B cell (primary cell): Measurements from ENCODE around the gene NHLRC1.

Experiments used
- EZH2 ChIP-seq: IDR thresholded peaks from 2 replicates; pipeline ENCODE4 v1.6.1; 2012; ENCODE audit warnings: borderline replicate concordance, low read depth, mild to moderate bottlenecking, moderate library complexity, low read length; ENCODE audit not compliant: insufficient read depth, poor library complexity, severe bottlenecking
- TF ChIP-seq, protein P1 (sequence below): fragments of 200-600 bp; IDR thresholded peaks from one replicate; pipeline ENCODE4 v1.8.0; 2022; ENCODE audit warnings: antibody characterized with exemption, mild to moderate bottlenecking

DNA sequence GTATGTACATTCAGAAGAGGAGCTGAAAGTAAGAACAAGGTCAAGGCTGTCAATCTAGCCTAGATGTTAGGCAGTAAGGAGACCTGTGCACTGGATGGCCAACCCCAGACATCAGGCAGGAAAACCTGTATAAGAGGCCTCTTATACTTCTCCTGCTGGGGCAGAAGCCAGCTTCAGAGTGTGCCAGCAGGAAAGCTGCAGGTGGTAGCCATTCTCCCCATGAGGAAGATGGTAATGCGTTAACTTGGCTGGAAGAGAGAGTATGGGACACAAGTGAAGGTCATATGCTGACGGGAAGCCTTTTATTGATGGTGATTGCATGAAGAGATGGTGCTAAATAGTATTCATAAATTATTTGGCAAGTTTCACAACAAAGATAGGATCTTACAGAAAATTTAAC lies 20.6 kb downstream of the NHLRC1 start:
- TF ChIP-seq, protein P1, sequence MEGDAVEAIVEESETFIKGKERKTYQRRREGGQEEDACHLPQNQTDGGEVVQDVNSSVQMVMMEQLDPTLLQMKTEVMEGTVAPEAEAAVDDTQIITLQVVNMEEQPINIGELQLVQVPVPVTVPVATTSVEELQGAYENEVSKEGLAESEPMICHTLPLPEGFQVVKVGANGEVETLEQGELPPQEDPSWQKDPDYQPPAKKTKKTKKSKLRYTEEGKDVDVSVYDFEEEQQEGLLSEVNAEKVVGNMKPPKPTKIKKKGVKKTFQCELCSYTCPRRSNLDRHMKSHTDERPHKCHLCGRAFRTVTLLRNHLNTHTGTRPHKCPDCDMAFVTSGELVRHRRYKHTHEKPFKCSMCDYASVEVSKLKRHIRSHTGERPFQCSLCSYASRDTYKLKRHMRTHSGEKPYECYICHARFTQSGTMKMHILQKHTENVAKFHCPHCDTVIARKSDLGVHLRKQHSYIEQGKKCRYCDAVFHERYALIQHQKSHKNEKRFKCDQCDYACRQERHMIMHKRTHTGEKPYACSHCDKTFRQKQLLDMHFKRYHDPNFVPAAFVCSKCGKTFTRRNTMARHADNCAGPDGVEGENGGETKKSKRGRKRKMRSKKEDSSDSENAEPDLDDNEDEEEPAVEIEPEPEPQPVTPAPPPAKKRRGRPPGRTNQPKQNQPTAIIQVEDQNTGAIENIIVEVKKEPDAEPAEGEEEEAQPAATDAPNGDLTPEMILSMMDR = no peak
- TF ChIP-seq EZH2 = no peak
